ENCODE data around the gene SIPA1L3. TPM values are rescaled to one million over a fixed set of nuclear protein-coding genes. Genes with fewer than 3 reads are reported as not detected.

The SIPA1L3 gene
- total and polyA plus RNA-seq, 10 of the 15 experiments (the other 5 are each of a cell fraction or from before 2014, with no cell fraction given), result 0.24 to 66.2 (median 19.1) TPM

DNA sequence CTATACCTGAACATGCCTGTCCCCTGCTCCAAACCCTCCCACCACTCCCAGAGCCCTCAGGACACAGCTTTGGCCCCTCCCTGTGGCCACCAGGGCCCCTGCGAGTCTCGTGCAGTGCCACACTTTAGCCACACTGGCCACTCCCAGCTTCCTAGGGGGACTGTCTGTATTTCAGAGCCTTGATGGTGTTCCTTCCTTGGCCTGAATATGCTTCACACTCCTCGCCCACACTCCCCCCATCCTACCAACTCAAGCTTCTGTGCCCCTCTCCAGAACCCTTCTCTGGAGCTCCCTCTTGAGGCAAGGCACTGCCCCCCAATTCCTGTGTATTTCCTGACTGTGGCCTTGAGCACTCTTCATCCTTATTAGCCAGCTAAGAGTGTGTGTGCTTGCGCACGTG lies 236.8 kb downstream of the SIPA1L3 start:
- Histone ChIP-seq H3K9me3 (replicated peaks; ENCODE audit: control insufficient read depth, insufficient read depth, low read length) (no peaks in the 10 kb centered on the region), H3K27ac (ENCODE audit: control insufficient read depth, insufficient read depth) (no peak overlapping the region), H2AFZ (ENCODE audit: control insufficient read depth, low read depth, low read length) (no peak overlapping the region), H3K4me2 (ENCODE audit: control insufficient read depth, insufficient read depth) (no peak overlapping the region), H3K4me3 (no peak overlapping the region), H3K4me1 (ENCODE audit: control insufficient read depth, insufficient read depth, low read length) (no peaks in the 10 kb centered on the region), H3K36me3 (ENCODE audit: control insufficient read depth in 2 of 2, insufficient read depth in 2 of 2, low read length in 1 of 2) (peaks cover 7 to 28% of the 10 kb centered on the region in 2 experiments), H3K9ac (ENCODE audit: control insufficient read depth, insufficient read depth, low read length) (no peak overlapping the region), H3K27me3 (replicated peaks in 1 of 2; ENCODE audit: control insufficient read depth in 2 of 2, insufficient read depth in 2 of 2, low read length in 1 of 2) (no peaks in the 10 kb centered on the region), H3K79me2 (ENCODE audit: control insufficient read depth, insufficient read depth, low read length) (no peaks in the 10 kb centered on the region), H4K20me1 (ENCODE audit: control insufficient read depth, insufficient read depth) (no peaks in the 10 kb centered on the region)
- ChIA-PET CTCF (interaction anchor here (0.6 to 3.7 kb wide), 8 partner anchors 9 to 893 kb away, joined by 3 to 35 read pairs (median 4); partner anchors contain the start of gene SIPA1L3), POLR2A (no interaction called here), RAD21 (ENCODE audit: unreplicated experiment) (interaction anchor here (0.6 to 1.2 kb wide), 4 partner anchors 9 to 242 kb away, joined by 3 to 8 read pairs (median 3); no protein-coding TSS in a partner anchor), SMC1A (ENCODE audit: uncharacterized antibody, unreplicated experiment) (interaction anchor here (3.1 kb wide), 1 partner anchor 241 kb away, joined by 17 read pairs; no protein-coding TSS in a partner anchor)
- WGBS (ENCODE audit: insufficient coverage, insufficient replicate concordance, low lambda C conversion rate, missing lambda C conversion rate), result 91% methylated on average over 5 of the region's 5 CpGs
- no TSS peak for BruUV-seq (replicated peaks)
- in situ Hi-C loops (cut with MboI), result no loop called here
- no peak for DNase-seq (ENCODE audit: low read depth, low spot score)
- FAIRE-seq, result no peak
- intact Hi-C loops (cut with micrococcal nuclease; ENCODE audit: unreplicated experiment), result loop anchor here (5.0 kb wide), 1 partner anchor 242 kb away; no protein-coding TSS in a partner anchor
- TF ChIP-seq BHLHE40 (IDR thresholded peaks at IDR 0.05; ENCODE audit: borderline replicate concordance in 1 of 2, low read depth in 2 of 2, low read length in 1 of 2) (peak in 1 of 2 experiments; percentile 55; a peak in 2 of 4 replicates), ZNF384 (IDR thresholded peaks at IDR 0.05; ENCODE audit: borderline replicate concordance, low read depth, low read length) (no peak), RAD21 (IDR thresholded peaks at IDR 0.05; ENCODE audit: insufficient read depth, low read depth, low read length) (0 out of 2 replicates have a peak, but pooled peaks have one; percentile 4)
- TF ChIP-seq, protein P1, sequence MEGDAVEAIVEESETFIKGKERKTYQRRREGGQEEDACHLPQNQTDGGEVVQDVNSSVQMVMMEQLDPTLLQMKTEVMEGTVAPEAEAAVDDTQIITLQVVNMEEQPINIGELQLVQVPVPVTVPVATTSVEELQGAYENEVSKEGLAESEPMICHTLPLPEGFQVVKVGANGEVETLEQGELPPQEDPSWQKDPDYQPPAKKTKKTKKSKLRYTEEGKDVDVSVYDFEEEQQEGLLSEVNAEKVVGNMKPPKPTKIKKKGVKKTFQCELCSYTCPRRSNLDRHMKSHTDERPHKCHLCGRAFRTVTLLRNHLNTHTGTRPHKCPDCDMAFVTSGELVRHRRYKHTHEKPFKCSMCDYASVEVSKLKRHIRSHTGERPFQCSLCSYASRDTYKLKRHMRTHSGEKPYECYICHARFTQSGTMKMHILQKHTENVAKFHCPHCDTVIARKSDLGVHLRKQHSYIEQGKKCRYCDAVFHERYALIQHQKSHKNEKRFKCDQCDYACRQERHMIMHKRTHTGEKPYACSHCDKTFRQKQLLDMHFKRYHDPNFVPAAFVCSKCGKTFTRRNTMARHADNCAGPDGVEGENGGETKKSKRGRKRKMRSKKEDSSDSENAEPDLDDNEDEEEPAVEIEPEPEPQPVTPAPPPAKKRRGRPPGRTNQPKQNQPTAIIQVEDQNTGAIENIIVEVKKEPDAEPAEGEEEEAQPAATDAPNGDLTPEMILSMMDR (IDR thresholded peaks at IDR 0.05 in 2 of 3, conservative IDR thresholded peaks at IDR 0.05 in 1 of 3; ENCODE audit: control insufficient read depth in 2 of 3, extremely low read depth in 1 of 3, insufficient read depth in 1 of 3, low read depth in 3 of 3, low read length in 3 of 3), result peak in 1 of 3 experiments; percentile 30; a peak in 2 of 6 replicates
- ATAC-seq, result no peak

Measured in GM12878 (cell line).